HepG2 (cell line): ENCODE data around the gene PLEKHN1. TPM values are rescaled to one million over a fixed set of nuclear protein-coding genes. Genes with fewer than 3 reads are reported as not detected.
A peak's percentile ranks its signal among the peaks of the same experiment; 100 is the strongest.

Experiments used
- AFF4 ChIP-seq: sonication (generic); formaldehyde crosslinking; IDR thresholded peaks from 2 replicates; pipeline ENCODE4 v1.4.0; 2020; ENCODE audit warnings: missing genetic modification reagents
- DMAP1 ChIP-seq: IDR thresholded peaks from 2 replicates; pipeline ENCODE4 v1.6.1; 2016
- ELF3 ChIP-seq: IDR thresholded peaks from 2 replicates; pipeline ENCODE4 v1.6.1; 2016; ENCODE audit warnings: missing genetic modification reagents, missing compliant biosample characterization
- GFI1 ChIP-seq: sonication (generic); formaldehyde crosslinking; IDR thresholded peaks from 2 replicates; pipeline ENCODE4 v1.5.0; 2020; ENCODE audit warnings: missing genetic modification reagents, mild to moderate bottlenecking, borderline replicate concordance
- GLI4 ChIP-seq: sonication (generic); formaldehyde crosslinking; IDR thresholded peaks from 2 replicates; pipeline ENCODE4 v1.5.1; 2020; ENCODE audit warnings: missing genetic modification reagents, mild to moderate bottlenecking, moderate library complexity, borderline replicate concordance
- HOXA7 ChIP-seq: sonication (generic); formaldehyde crosslinking; IDR thresholded peaks from 2 replicates; pipeline ENCODE4 v1.8.1; 2022; ENCODE audit warnings: mild to moderate bottlenecking, missing genetic modification reagents, moderate library complexity
- KLF13 ChIP-seq: sonication (generic); formaldehyde crosslinking; IDR thresholded peaks from 2 replicates; pipeline ENCODE4 v1.4.0; 2020; ENCODE audit warnings: mild to moderate bottlenecking, missing genetic modification reagents
- MEIS2 ChIP-seq: sonication (generic); formaldehyde crosslinking; IDR thresholded peaks from 2 replicates; pipeline ENCODE4 v1.9.0; 2021; ENCODE audit warnings: mild to moderate bottlenecking, missing genetic modification reagents
- NFE2 ChIP-seq: sonication (generic); formaldehyde crosslinking; IDR thresholded peaks from 2 replicates; pipeline ENCODE4 v1.4.0; 2020; ENCODE audit warnings: missing genetic modification reagents
- NFIC ChIP-seq: IDR thresholded peaks from 2 replicates; pipeline ENCODE4 v1.6.1; 2012; ENCODE audit warnings: mild to moderate bottlenecking, low read length, inconsistent platforms
- SPEN ChIP-seq: sonication (generic); formaldehyde crosslinking; IDR thresholded peaks from 2 replicates; pipeline ENCODE4 v1.5.1; 2020; ENCODE audit warnings: low read depth, mild to moderate bottlenecking, missing genetic modification reagents
- TSC22D2 ChIP-seq: sonication (generic); formaldehyde crosslinking; IDR thresholded peaks from 2 replicates; pipeline ENCODE4 v1.5.1; 2020; ENCODE audit warnings: missing genetic modification reagents, mild to moderate bottlenecking, borderline replicate concordance
- ZBTB7A ChIP-seq: sonication (generic); formaldehyde crosslinking; IDR thresholded peaks from 2 replicates; pipeline ENCODE4 v1.8.0; 2022; ENCODE audit warnings: mild to moderate bottlenecking, missing genetic modification reagents
- ZNF20 ChIP-seq: sonication (generic); formaldehyde crosslinking; IDR thresholded peaks from 2 replicates; pipeline ENCODE4 v1.4.0; 2020; ENCODE audit warnings: mild to moderate bottlenecking, moderate library complexity, missing genetic modification reagents
- ZNF282 ChIP-seq: fragments of 450-650 bp; IDR thresholded peaks from 2 replicates; pipeline ENCODE4 v1.6.1; 2018; ENCODE audit not compliant: partially characterized antibody
- ZNF3 ChIP-seq: IDR thresholded peaks from 2 replicates; pipeline ENCODE4 v1.7.0; 2017; ENCODE audit warnings: inconsistent platforms
- ZNF503 ChIP-seq: sonication (generic); formaldehyde crosslinking; IDR thresholded peaks from 2 replicates; pipeline ENCODE4 v1.4.0; 2020; ENCODE audit warnings: missing genetic modification reagents
- ZNF562 ChIP-seq: sonication (generic); formaldehyde crosslinking; IDR thresholded peaks from 2 replicates; pipeline ENCODE4 v1.8.0; 2022; ENCODE audit warnings: missing genetic modification reagents, borderline replicate concordance
- ZNF567 ChIP-seq: sonication (generic); formaldehyde crosslinking; IDR thresholded peaks from 2 replicates; pipeline ENCODE4 v1.8.1; 2023; ENCODE audit warnings: mild to moderate bottlenecking, missing genetic modification reagents, borderline replicate concordance
- ZNF572 ChIP-seq: sonication (generic); formaldehyde crosslinking; IDR thresholded peaks from 2 replicates; pipeline ENCODE4 v1.5.1; 2020; ENCODE audit warnings: mild to moderate bottlenecking, missing genetic modification reagents
- polyA plus RNA-seq, 8 experiments: library from polyadenylated mRNA; depleted of rRNA in 3 of 8; stranded (reverse) in 7 of 8; unstranded in 1 of 8; fragments of >200 nt; fragmentation: Illumina TruSeq in 4 of 8; extraction: Trizol in 4 of 8; gene quantifications; 2 replicates each; pipeline versions ENCODE4 v1.2.1 to v1.2.3, GENCODE V29; 2011 to 2016; ENCODE audit warnings: low read depth in 4 of 8, missing spikeins in 1 of 8, mixed read lengths in 1 of 8; ENCODE audit not compliant: insufficient read depth in 1 of 8
- total RNA-seq, 5 experiments: library from RNA; depleted of rRNA; stranded (reverse); fragments of >200 nt; fragmentation: Illumina TruSeq; extraction: Trizol; gene quantifications; 2 replicates each; pipeline ENCODE4 v1.2.3, GENCODE V29; 2016; ENCODE audit warnings: low read depth in 1 of 5
- TF ChIP-seq, protein P1 (sequence below): sonication (generic); formaldehyde crosslinking; IDR thresholded peaks from 2 replicates; pipeline ENCODE4 v1.8.0; 2023; ENCODE audit warnings: mild to moderate bottlenecking, missing genetic modification reagents
- TF ChIP-seq, protein P2 (sequence below): sonication (generic); formaldehyde crosslinking; IDR thresholded peaks from 2 replicates; pipeline ENCODE4 v1.4.0; 2020; ENCODE audit warnings: mild to moderate bottlenecking, missing genetic modification reagents

PLEKHN1 gene
- total and polyA plus RNA-seq, 2 of the 13 experiments (the other 11 are each of a cell fraction or from before 2014, with no cell fraction given) = 0.42 to 0.58 TPM

GRCh38 chr1:1000357-1001056 lies 34.2 kb downstream of the PLEKHN1 start (continued):
- TF ChIP-seq AFF4 (CRISPR knock-in tag) = no peak
- TF ChIP-seq ZBTB7A (CRISPR knock-in tag) = peak; percentile 91
- TF ChIP-seq DMAP1 (CRISPR knock-in tag) = peak; percentile 90
- no peak; the same call in 1 of the 2 replicates for TF ChIP-seq MEIS2 (CRISPR knock-in tag)
- TF ChIP-seq ZNF3 = 0 out of 2 replicates have a peak, but pooled peaks have one; percentile 17
- TF ChIP-seq GLI4 = peak; percentile 75; the same call in 1 of the 2 replicates
- TF ChIP-seq NFE2 = no peak
- TF ChIP-seq TSC22D2 (CRISPR knock-in tag) = peak; percentile 84; the same call in 1 of the 2 replicates
- no peak for TF ChIP-seq HOXA7
- TF ChIP-seq ZNF567 (CRISPR knock-in tag) = peak; percentile 42; the same call in 1 of the 2 replicates
- no peak for TF ChIP-seq ZNF572 (CRISPR knock-in tag)
- peak; percentile 32; the same call in 1 of the 2 replicates for TF ChIP-seq KLF13 (CRISPR knock-in tag)
- TF ChIP-seq ZNF282 = no peak
- TF ChIP-seq, protein P1, sequence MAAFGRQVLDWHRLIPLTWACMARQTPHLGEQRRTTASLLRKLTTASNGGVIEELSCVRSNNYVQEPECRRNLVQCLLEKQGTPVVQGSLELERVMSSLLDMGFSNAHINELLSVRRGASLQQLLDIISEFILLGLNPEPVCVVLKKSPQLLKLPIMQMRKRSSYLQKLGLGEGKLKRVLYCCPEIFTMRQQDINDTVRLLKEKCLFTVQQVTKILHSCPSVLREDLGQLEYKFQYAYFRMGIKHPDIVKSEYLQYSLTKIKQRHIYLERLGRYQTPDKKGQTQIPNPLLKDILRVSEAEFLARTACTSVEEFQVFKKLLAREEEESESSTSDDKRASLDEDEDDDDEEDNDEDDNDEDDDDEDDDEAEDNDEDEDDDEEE (CRISPR knock-in tag) = no peak
- TF ChIP-seq ZNF503 (CRISPR knock-in tag) = peak; percentile 54; the same call in 1 of the 2 replicates
- TF ChIP-seq ELF3 = peak; percentile 53; the same call in 1 of the 2 replicates
- no peak; the same call in 1 of the 2 replicates for TF ChIP-seq ZNF562
- TF ChIP-seq, protein P2, sequence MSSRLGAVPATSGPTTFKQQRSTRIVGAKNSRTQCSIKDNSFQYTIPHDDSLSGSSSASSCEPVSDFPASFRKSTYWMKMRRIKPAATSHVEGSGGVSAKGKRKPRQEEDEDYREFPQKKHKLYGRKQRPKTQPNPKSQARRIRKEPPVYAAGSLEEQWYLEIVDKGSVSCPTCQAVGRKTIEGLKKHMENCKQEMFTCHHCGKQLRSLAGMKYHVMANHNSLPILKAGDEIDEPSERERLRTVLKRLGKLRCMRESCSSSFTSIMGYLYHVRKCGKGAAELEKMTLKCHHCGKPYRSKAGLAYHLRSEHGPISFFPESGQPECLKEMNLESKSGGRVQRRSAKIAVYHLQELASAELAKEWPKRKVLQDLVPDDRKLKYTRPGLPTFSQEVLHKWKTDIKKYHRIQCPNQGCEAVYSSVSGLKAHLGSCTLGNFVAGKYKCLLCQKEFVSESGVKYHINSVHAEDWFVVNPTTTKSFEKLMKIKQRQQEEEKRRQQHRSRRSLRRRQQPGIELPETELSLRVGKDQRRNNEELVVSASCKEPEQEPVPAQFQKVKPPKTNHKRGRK (CRISPR knock-in tag) = 0 out of 2 replicates have a peak, but pooled peaks have one; percentile 23
- no peak; the same call in 1 of the 2 replicates for TF ChIP-seq GFI1 (CRISPR knock-in tag)
- TF ChIP-seq SPEN (CRISPR knock-in tag) = peak; percentile 70; the same call in 1 of the 2 replicates
- TF ChIP-seq ZNF20 (CRISPR knock-in tag) = no peak
- no peak for TF ChIP-seq NFIC
